GM18861 (cell line): Measurements from ENCODE around the gene NOM1.

Experiments
- ATAC-seq: cut with Tn5 transposase; IDR thresholded peaks from one replicate; pipeline ENCODE4 v1.9.1; 2021; ENCODE audit not compliant: unreplicated experiment

The NOM1 gene

DNA sequence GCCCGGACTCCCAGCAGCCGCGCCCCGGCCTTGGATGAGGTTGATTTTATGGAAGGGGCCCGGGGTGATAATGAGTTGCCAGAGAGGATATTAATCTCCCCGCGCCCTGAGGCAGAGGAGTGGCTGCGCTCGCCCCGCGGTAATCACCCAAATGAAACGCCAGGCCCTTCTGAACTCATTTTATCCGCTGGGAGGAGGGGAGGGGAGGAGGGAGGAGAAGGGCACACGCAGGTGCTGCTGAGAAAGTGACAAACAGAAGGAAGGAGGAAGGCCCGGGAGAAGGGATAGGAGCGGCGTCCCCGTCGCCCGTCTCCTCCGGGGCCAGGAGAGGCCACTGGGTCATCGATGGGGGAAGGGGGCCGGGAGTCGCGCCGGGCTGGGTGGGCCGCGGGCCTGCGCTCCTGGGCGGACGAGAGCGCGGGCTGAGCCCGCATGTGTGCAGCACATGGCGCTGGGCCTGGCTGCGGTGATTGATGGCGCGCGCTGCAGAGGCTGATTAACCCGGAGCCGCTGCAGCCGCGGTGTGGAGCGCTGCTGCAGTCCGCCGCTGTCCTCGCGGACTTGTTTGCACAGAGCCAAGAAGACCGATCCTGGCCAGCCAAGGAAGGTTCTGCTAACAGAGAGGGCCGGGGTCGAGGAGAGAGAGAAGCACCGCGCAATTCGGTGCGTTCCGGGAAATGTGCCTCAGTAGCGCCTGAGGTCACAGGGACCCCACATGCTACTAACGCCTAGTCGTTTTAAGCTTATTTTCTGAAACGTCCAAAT lies 54.4 kb downstream of the NOM1 start:
- no peak for ATAC-seq

DNA sequence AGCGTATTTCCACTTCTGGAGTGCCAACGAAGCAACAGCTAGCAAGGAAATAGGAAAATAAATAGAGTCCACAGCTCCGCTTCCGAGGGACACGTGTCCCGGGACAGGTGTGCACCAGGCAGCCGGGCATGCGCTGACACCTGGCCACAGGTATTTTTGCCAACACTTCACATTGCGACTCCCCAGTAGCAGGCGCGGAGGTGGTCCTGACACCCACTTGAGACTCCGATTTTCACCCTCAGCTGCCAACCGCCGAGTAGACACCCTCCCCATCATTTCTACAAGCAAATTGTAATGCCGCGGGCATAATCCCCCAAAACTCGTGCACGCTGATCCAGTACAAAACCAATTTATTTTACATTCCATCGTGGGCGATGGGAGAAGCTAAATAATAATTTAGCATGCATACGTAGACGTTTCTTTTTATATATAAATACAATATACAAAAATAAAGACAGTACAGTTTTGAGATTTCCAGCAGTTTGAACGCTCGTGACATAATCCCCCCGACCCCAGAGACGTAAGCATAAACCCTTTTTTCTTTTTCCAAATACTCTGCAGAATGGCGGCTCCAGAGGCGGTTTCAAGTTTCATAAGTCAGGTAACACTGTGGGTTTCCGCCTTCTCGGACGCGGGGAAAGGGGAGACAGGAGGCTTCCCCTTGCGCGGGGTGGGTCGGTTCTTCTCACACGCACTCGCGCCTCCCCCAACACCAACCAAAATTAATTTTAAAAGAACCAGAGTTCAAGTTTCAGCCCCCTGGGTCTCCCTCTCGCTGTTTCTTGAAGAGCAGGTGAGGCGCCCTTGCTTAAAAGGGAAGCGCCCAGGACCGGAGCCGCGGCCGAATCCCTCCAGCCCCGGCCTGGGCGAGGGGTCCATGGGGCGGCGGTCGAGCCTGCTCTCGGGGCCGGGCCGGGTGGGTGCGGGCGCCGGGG lies 55.3 kb downstream of the NOM1 start:
- no peak for ATAC-seq

DNA sequence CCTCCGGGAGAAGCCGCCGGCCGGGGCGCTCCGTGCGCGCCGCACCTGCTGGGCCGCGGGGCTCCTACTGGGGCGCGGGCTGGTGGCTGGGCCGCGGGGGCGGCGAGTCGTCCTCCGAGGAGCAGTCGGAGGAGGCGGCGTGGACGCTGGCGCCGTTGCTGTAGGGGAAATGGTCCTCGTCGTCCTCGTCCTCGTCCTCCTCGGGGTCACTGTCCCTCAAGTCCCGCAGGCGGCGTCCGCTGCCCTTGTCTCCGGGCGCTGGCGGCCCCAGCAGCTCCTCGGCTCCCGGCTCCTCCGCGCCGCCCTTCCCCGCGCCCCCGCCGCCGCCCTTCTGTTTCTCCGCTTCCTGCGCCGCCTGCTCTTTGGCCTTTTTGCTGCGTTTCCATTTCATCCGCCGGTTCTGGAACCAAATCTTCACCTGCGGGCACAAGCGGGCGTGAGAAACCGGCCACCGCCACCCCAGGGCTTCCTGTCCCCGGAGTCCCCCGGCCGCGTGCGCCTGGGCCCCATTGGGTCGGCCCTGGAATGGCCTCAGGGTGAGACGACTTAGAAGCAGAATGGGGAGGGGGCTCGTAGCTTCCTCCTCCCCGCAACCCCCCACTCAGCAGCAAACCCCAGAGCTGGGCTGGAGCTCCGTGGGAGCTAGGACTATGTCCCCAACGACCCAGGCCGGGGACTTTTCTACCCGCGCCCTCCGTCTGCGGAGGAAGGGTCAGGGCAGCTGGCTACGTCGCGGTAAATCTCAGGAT lies 56.1 kb downstream of the NOM1 start:
- ATAC-seq, result no peak

DNA sequence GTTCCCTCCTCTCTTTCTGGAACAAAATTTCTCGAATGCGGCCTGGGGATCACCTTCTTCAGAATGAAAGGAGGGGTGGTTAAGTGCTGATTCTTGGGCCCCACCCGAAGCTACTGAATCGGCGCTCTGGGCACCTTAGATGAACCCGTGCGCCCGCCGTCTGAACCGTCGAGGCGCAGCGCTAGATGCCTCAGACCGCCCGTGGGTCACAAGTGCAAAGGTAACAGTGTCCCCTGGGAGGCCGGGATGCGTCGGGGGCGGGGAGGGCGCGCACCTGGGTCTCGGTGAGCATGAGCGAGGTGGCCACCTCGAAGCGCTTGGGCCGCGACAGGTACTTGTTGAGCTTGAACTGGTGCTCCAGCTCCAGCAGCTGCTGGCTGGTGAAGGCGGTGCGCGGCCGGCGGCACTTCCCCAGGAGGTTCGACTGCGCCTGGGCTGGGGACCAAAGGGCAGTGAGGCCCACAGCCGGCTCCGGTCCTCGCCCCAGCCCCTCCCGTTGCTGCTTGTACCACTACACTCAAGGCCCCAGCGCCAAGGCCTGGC lies 56.8 kb downstream of the NOM1 start:
- no peak for ATAC-seq

DNA sequence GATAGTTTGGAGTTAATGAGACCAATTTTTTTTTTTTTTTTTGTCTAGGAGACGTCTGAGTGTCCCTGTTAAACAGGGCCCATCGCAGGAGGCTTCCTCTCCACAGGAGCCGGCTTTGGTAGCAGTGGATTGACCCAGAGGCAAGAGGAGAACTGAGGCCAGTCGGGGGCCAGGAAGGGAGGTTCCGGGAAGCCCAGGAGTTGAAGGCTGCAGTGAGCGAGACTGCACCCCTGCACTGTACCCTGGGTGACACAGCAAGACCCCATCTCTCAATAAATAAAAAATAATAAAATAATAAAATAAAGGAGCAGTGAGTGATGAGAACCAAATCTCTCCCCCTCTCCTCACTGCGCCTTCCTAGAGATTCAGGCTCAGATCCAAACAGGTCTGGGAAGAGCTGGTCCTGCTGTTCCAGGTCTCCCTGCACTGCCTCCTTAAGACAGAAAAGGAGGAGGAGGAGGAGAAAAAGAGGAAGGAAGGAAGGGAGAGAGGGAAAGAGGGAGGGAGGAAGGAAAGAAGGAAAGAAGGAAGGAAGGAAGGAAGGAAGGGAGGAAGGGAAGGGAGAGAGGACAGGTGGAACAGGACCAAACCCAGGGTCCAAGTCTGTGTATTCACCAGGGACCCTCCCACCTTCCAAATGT lies 57.4 kb downstream of the NOM1 start:
- ATAC-seq, result no peak

DNA sequence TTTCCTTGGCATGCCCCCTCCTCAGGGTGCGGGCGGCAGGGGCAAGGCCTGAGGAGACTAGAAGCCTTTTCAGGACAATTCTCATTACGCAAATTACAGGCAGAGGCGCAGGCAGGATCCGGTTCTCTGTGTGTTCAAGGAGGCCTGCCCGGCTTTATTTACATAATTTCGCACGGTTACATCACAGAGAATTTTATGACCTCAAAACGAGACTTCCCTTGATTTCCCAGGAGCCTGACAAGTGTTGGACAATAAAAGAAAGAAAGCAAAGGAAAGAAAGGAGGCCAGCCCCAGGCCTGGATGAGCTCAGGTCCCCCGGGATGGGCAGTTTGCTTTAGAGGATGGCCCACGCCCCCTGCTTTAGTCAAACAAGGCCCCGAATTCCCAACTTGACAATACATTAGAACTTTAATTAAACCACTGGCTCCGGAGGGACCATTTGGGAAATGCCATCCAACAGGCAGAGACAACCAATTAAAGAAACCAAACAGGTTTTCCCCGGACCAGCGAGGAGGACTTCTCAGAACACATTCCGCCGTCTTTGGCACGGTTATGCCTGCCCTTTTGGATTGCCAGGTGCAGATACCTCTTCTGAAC lies 58.1 kb downstream of the NOM1 start:
- no peak for ATAC-seq

GRCh38 chr7:157008206-157009169 lies 59.0 kb downstream of the NOM1 start:
- no peak for ATAC-seq

- ATAC-seq, result no peak
These were observed 59.8 kb downstream of the NOM1 start for GRCh38 chr7:157009170-157009777.

- ATAC-seq, result peak; percentile 28
These were observed 60.5 kb downstream of the NOM1 start for GRCh38 chr7:157009778-157010587.

- peak; percentile 59 for ATAC-seq
These were observed 61.2 kb downstream of the NOM1 start, which contains the start of gene MNX1 for GRCh38 chr7:157010588-157011332. TSS of gene MNX1 (minus strand) at chr7:157010663. CDS start at chr7:157010350, 313 bp downstream.

GRCh38 chr7:157011333-157012112 lies 62.0 kb downstream of the NOM1 start:
- ATAC-seq, result no peak

GRCh38 chr7:157012113-157012547 lies 62.6 kb downstream of the NOM1 start:
- ATAC-seq, result no peak

DNA sequence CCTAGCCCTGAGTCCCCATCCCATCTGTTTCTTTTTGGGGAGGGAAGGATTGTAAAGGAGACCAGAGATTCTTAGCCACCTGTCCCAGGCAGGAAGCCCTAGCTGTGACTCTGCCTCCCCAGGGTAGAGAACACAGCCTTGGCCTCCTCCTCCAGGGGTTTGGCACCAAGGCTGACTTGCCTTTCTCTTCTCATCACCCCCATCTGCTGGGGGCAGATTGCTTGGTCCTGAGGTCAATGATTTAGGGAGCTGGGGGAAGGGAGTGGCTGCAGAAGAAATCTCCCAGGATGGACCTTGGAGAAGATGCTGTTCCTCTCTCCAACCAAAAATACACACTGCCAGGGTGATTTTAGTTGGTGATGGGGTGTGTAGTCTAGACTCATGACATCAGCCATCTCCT lies 63.6 kb downstream of the NOM1 start:
- no peak for ATAC-seq

DNA sequence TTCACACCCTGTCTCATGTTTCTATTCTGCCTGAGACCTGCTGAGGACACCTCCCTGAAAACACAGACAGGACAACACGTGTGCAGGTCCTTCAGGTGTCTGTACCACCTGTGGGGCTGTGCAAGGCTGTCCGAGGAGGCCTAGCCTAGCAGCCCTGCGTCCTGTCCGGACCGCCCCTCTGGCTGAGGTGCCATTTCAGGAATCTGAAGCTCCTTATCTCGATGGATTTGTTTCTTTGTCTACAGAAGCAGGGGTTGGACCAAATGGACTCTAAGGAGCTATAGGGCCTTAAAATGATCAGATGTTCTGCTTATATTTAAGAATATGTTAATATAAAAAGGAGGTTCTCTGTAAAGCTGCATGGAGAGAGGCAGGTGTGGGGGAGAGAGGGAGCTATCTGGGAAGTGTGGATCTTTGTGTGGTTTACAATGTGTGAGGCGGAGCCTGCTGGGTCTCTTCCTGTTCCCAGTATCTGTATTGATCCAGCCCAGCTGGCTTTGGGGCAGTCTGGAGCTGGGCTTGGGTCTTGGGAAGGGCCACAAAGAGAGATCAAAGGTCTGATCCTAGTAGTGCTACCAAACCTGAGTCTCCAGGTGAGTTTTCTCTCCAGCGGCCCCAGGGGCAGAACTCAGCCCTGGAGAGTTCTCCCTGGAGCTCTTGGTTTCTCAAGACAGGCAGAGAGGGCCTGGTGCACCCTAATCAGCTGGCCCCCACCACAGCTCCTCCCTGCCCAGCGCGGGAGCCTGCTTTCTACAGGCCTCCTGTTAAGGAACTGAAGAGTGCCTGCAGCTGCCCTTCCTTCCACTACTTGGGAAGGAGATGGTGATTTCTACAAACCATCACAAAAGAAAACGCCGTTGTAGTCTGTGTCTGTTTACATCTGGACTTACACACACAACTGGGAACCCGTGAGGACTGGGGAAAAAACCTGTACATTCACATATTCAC lies 64.4 kb downstream of the NOM1 start:
- no peak for ATAC-seq
